OCI-LY3 (cell line): ENCODE results near the gene RBP4.

ENCODE experiments used
- H2AFZ ChIP-seq: fragments of 200-600, 300-600 bp; shearing (Covaris generic); 2 replicates; pipeline ENCODE4 v1.6.0; 2014; ENCODE audit warnings: antibody characterized with exemption, low read depth, low read length
- H3K27ac ChIP-seq: fragments of 200-600, 300-600 bp; sonication (generic); 2 replicates; pipeline ENCODE4 v1.5.1; 2014; ENCODE audit warnings: mild to moderate bottlenecking, low read length, moderate library complexity, mixed read lengths
- H3K27me3 ChIP-seq: fragments of 200-600, 300-600 bp; sonication (generic); 2 replicates; pipeline ENCODE4 v1.6.1; 2014; ENCODE audit warnings: low read depth, low read length, mixed read lengths
- H3K36me3 ChIP-seq: fragments of 200-600, 300-600 bp; sonication (generic); replicated peaks from 2 replicates; pipeline ENCODE3; 2014; ENCODE audit warnings: low read depth, low read length, mixed read lengths
- H3K4me1 ChIP-seq: fragments of 300-600, 200-600 bp; sonication (generic); 2 replicates; pipeline ENCODE4 v1.6.1; 2014; ENCODE audit warnings: low read length, mixed read lengths
- H3K4me2 ChIP-seq: fragments of 200-600, 300-600 bp; sonication (generic); 2 replicates; pipeline ENCODE4 v1.6.1; 2014; ENCODE audit warnings: low read length, mixed read lengths
- H3K4me3 ChIP-seq: fragments of 300-600, 200-600 bp; sonication (generic); 2 replicates; pipeline ENCODE4 v1.5.1; 2014; ENCODE audit warnings: antibody characterized with exemption, mild to moderate bottlenecking, low read length, moderate library complexity
- H3K79me2 ChIP-seq: fragments of 300-600, 200-600 bp; shearing (Covaris generic); 2 replicates; pipeline ENCODE4 v1.6.1; 2014; ENCODE audit warnings: mild to moderate bottlenecking, low read length, mixed read lengths
- H3K9ac ChIP-seq: fragments of 300-600, 200-600 bp; shearing (Covaris generic); 2 replicates; pipeline ENCODE4 v1.6.0; 2014; ENCODE audit warnings: mild to moderate bottlenecking, low read length, moderate library complexity
- H3K9me3 ChIP-seq: fragments of 200-600, 300-600 bp; shearing (Covaris generic); 2 replicates; pipeline ENCODE4 v1.6.1; 2014; ENCODE audit warnings: low read length, mixed read lengths; ENCODE audit not compliant: insufficient read depth
- H4K20me1 ChIP-seq: fragments of 200-600, 300-600 bp; sonication (generic); 2 replicates; pipeline ENCODE4 v1.6.1; 2016; ENCODE audit warnings: low read length, mixed read lengths; ENCODE audit not compliant: insufficient read depth
- EZH2phosphoT487 ChIP-seq: fragments of 200-600 bp; shearing (Covaris generic); IDR thresholded peaks from 2 replicates; pipeline ENCODE4 v1.6.1; 2018; ENCODE audit warnings: antibody characterized with exemption, mixed run types, low read depth
- TF ChIP-seq, protein P1 (sequence below): fragments of 200-600, 300-600 bp; sonication (generic); IDR thresholded peaks from 2 replicates; pipeline ENCODE4 v1.5.1; 2014; ENCODE audit warnings: antibody characterized with exemption, low read length, low read depth

The RBP4 gene

DNA sequence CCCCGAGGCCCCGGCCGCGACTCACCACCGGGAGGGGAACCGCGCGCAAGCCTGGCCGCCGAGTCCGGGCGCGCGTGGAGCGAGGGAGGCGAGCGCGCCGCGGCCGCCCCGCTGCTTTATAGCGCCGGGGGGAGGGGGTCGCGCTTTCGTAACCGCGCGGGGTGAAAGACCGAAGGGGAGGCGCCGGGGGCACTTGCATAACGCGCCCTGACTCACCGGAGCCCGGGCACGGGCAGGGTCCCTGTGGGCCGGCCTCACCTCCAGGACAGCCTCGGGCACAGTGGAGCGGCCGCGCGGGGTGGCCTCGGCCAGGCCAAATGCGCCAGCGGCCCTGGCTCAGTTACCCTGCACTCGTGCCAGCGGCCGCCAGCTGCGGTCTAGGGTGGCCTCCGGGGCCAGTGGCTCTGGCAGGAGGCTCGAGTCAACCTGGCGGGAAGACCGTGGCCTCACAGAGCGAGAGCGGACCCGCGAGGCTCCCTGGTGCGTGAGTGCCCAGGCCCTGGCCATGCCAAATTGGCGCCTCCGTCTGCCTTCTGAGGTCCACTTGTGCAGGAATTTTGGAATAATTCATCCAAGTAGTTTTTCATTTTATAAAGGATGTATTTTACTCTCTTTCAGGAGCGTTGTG is at the start of gene RBP4:
RBP4 (minus strand) TSS at position 90 of the 628 bp plus-strand sequence. CDS start 207 bp downstream, outside the sequence.
- no peaks in the 10 kb centered on the region for H3K27me3 ChIP-seq
- no peak within 1 kb of the TSS for H3K27ac ChIP-seq
- H3K4me3 ChIP-seq: no peak within 1 kb of the TSS
- no peak within 1 kb of the TSS for H3K4me2 ChIP-seq
- no peaks in the 10 kb centered on the region for H3K36me3 ChIP-seq
- no peaks in the 10 kb centered on the region for H3K79me2 ChIP-seq
- H4K20me1 ChIP-seq: no peaks in the 10 kb centered on the region
- TF ChIP-seq EZH2phosphoT487: no peak
- TF ChIP-seq, protein P1, sequence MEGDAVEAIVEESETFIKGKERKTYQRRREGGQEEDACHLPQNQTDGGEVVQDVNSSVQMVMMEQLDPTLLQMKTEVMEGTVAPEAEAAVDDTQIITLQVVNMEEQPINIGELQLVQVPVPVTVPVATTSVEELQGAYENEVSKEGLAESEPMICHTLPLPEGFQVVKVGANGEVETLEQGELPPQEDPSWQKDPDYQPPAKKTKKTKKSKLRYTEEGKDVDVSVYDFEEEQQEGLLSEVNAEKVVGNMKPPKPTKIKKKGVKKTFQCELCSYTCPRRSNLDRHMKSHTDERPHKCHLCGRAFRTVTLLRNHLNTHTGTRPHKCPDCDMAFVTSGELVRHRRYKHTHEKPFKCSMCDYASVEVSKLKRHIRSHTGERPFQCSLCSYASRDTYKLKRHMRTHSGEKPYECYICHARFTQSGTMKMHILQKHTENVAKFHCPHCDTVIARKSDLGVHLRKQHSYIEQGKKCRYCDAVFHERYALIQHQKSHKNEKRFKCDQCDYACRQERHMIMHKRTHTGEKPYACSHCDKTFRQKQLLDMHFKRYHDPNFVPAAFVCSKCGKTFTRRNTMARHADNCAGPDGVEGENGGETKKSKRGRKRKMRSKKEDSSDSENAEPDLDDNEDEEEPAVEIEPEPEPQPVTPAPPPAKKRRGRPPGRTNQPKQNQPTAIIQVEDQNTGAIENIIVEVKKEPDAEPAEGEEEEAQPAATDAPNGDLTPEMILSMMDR: no peak
- no peak within 1 kb of the TSS for H3K9ac ChIP-seq
- H2AFZ ChIP-seq: no peak within 1 kb of the TSS
- H3K4me1 ChIP-seq: no peaks in the 10 kb centered on the region
- H3K9me3 ChIP-seq: no peaks in the 10 kb centered on the region

DNA sequence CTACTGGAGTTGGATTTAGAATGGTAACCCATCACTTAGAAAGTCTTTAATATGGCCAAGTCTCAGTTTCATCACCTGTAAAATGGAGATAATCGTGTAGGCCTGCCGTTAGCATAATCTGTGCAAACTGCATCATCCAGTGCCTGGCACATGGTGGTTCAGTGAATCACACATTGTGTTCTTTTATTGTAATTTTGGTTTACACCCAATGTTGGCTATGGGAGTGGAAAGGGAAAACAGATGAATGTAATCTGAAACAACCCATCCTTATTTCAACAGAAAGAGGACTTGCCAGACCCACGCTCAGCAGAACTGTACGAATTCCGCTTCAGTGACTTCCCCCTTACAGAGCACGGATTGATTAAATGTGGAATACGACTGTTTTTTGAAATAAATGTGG is 38.8 kb upstream of the RBP4 start:
- no peaks in the 10 kb centered on the region for H3K36me3 ChIP-seq
- H3K4me1 ChIP-seq: no peaks in the 10 kb centered on the region
- H3K27ac ChIP-seq: no peak overlapping the region
- H3K4me2 ChIP-seq: no peak overlapping the region
- TF ChIP-seq EZH2phosphoT487: no peak
- TF ChIP-seq, protein P1: no peak
- no peaks in the 10 kb centered on the region for H4K20me1 ChIP-seq
- H3K9ac ChIP-seq: no peak overlapping the region
- H2AFZ ChIP-seq: no peak overlapping the region
- no peaks in the 10 kb centered on the region for H3K27me3 ChIP-seq
- H3K4me3 ChIP-seq: no peak overlapping the region
- H3K9me3 ChIP-seq: no peaks in the 10 kb centered on the region
- no peaks in the 10 kb centered on the region for H3K79me2 ChIP-seq

DNA sequence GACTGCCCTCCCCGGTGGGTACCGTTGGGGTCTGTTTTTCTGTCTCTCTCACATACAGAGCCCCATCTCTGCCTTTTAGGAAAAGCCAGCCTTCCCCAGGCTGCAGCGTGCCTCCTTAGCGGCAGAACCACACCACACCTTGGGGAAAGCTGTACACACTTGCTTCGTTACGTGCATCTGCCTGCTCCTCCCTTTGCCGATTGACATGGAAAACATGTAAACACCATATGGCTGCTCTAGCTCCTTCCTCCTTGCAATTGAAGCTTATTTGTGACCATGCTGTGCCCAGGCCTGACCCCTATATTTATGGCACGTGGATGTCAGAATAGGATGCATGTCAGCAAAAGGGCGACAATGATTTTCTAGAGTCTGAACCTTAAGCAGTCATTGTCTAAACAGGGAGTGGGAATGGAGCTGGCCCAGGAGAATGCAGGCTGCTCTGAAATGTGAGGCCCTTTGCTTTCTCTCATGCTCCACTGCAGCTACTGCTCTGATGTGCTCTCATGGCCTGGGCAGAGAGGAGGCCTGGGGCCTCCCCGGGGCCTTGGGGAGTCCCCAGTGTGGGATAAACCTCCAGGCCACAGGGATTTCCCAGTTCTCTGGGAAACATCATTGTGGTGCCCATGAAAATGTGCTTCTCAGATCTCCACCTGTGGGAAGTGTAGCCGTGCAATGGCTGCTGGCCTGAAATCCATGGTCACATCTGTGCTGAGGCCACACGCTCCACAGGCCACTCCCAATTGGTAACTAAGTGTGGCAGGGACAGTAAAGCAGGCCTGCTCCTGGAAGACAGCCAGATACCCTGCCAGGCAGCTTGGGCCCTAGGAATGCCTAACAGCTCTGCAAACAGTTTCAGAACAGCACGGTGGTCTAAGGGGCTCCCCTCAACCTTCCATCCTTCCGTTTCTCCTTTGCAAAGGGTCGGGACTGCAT is 29.9 kb upstream of the RBP4 start:
- TF ChIP-seq, protein P1: no peak
- TF ChIP-seq EZH2phosphoT487: no peak
- Histone ChIP-seq H3K9ac (no peak overlapping the region), H2AFZ (no peak overlapping the region), H3K27me3 (no peaks in the 10 kb centered on the region), H3K4me1 (no peaks in the 10 kb centered on the region), H3K4me3 (no peak overlapping the region), H4K20me1 (no peaks in the 10 kb centered on the region), H3K27ac (no peak overlapping the region), H3K9me3 (no peaks in the 10 kb centered on the region), H3K36me3 (no peaks in the 10 kb centered on the region), H3K79me2 (no peaks in the 10 kb centered on the region), H3K4me2 (no peak overlapping the region)

DNA sequence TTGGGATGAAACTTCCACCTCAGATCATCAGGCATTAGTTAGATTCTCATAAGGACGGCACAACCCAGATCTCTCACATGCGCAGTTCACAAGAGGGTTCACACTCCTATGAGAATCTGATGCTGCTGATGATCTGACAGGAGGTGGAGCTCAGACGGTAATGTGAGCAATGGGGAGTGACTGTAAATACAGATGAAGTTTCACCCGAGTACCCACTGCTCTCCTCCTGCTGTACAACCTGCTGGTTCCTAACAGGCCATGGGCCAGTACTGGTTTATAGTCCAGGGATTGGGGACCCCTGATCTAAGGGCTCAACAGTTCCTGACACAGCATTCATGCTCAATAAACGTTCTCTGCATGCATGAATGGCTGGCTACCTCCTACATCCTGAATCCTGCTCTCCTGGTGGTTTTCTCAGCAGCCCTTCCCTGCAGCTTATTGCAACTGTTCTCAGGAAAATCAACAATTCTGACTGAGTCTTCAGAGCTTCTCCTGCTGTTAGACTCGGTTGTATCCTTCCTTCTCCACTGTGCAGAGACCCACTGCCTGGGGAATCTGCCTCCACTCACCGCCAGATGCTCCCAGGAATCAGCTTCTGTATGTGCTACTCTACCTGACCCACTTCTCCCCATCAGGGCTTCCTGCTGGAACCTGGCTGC is 28.7 kb upstream of the RBP4 start:
- H2AFZ ChIP-seq: no peak overlapping the region
- no peaks in the 10 kb centered on the region for H3K36me3 ChIP-seq
- H4K20me1 ChIP-seq: no peaks in the 10 kb centered on the region
- H3K9ac ChIP-seq: no peak overlapping the region
- no peaks in the 10 kb centered on the region for H3K27me3 ChIP-seq
- TF ChIP-seq, protein P1: no peak
- TF ChIP-seq EZH2phosphoT487: no peak
- no peaks in the 10 kb centered on the region for H3K4me1 ChIP-seq
- no peaks in the 10 kb centered on the region for H3K79me2 ChIP-seq
- no peaks in the 10 kb centered on the region for H3K9me3 ChIP-seq
- H3K4me3 ChIP-seq: no peak overlapping the region
- no peak overlapping the region for H3K27ac ChIP-seq
- no peak overlapping the region for H3K4me2 ChIP-seq
